IPS-11a (cell line): ENCODE data around the gene COX7C.
"Not testable (repeated sequence)": the region's sequence is repeated elsewhere in the genome, so short reads cannot be mapped to it uniquely, and the experiment has no call there.

Experiments
- H3K4me3 ChIP-seq: one replicate; pipeline ENCODE4 v1.5.1; 2013; ENCODE audit warnings: low read depth, low read length, control low read depth

Gene COX7C, protein sequence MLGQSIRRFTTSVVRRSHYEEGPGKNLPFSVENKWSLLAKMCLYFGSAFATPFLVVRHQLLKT

DNA sequence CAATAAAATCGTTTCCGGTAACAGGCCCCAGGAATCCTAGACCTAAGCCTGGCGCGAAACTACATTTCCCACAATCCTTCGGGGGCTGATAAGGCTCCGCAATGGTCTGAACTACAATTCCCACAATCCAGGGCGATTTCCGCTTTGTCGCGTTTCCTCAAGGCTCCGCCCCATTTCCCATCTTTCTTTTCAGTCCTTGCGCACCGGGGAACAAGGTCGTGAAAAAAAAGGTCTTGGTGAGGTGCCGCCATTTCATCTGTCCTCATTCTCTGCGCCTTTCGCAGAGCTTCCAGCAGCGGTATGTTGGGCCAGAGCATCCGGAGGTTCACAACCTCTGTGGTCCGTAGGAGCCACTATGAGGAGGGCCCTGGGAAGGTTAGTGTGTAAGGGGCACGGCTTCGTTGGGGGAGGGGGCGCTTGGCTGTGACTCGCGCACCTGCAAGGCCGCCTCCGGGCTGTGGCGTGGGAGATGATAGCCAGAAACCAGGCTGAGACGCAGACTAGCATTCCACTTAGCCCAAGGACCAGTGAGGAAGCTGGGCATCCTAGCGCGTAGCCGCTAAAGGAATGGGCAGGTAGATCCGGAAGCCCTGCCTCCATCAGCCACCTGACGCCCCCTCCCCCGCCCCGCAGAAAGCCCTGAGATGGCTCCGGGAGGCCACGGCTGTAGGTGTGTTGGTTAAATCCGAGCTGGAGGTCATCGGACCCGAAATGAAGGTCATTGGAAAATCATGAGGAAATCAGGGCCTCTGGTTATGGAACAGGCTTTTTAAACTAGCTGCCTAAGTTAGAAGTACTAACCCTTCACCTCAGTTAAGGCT, at the start of gene COX7C:
Gene COX7C (plus strand): TSS at position 186 of the 821 bp plus-strand sequence. CDS start 115 bp downstream, at position 301.
- H3K4me3 ChIP-seq: peak within 1 kb of the TSS; percentile 98

DNA sequence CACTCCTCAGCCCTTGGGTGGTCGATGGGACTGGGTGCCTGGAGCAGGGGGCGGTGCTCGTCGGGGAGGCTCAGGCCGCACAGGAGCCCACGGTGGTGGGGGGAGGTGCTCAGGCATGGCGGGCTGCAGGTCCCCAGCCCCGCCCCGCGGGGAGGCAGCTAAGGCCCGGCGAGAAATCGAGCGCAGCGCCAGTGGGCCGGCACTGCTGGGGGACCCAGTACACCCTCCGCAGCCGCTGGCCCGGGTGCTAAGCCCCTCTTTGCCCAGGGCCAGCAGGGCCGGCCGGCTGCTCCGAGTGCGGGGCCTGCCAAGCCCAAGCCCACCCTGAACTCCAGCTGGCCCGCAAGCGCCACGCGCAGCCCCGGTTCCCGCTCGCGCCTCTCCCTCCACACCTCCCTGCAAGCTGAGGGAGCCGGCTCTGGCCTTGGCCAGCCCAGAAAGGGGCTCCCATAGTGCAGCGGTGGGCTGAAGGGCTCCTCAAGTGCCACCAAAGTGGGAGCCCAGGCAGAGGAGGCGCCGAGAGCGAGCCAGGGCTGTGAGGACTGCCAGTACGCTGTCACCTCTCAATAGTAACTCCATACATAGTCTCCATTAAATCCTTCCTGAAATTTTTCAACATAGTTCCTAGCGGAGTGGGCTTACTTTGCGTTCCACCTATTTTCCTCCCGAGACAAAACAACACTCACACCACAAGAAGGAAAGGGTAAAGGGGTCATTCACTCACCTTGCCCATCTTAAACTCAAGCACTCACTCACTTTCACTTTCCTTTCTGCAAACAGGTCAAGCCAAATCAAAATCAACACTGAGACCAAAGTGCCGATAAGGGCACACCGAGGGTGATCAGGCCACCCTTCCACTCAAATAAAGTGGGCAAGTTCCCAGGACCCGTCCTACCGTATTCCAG, 48.0 kb upstream of the COX7C start:
- H3K4me3 ChIP-seq: not testable (repeated sequence)

DNA sequence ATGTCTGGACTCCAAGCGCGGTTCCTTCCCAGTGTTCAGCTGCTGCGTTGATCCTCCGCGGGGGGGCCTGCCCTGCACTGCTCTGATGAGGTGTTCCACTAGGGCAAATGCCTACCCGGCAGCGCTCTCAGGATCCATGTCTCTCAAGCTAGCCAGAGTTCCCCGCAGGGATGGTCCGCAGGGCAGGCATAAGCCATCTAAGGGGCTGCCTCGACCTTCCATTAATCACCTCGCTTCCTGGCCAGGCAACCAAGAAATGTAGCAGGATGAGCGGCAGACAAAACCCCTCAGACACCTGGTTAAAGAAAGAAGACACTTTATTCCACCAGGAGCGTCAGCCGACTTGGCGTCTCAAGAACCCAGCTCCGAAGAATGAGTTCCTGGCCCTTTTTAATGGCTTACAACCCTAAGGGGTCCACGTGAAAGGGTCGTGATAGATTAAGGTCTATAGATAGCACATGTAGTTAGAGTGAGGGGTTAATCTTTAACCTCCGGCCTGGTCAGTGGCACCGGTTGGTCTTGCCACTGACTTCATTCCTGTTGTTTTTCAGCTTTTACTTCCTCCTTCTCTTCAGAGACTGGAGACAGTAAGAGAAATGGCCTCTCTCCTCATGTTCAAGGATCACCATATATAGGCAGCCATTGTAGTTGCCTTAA, 47.2 kb upstream of the COX7C start:
- H3K4me3 ChIP-seq: no peak overlapping the region

DNA sequence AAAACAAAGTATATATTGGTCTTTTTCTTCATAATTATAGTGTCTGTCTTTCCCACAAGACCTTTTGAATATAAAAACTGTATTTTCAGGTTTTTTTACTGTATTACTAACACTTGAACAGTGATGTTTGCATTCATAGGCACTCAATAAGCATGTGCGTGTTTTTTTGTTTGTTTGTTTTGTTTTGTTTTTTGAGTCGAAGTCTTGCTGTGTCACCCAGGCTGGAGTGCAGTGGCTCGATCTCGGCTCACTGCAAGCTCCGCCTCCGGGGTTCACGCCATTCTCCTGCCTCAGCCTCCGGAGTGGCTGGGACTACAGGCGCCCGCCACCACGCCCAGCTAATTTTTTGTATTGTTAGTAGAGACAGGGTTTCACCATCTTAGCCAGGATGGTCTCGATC, 46.6 kb upstream of the COX7C start:
- not testable (repeated sequence) for H3K4me3 ChIP-seq

DNA sequence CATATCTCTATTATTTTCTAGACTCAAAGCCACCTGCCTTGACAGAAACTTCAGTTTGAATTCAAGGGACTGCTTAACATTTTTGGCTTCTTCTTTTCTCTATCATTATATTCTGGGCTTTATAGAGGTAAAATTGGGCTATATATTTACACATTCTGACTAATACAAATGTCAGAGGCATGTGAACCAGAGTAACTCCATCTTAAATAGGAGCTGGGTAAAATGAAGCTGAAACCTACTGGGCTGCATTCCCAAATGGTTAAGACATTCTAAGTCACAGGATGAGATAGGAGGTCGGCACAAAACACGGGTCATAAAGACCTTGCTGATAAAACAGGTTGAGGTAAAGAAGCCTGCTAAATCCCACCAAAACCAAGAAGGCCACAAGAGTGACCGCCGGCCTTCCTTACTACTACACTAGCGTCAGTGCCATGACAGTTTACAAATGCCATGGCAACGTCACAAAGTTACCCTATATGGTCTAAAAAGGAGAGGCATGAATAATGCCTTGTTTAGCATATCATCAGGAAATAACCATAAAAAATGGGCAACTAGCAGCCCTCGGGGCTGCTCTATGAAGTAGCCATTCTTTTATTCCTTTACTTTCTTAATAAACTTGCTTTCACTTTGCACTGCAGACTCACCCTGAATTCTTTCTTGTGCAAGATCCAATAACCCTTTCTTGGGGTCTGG, 44.8 kb upstream of the COX7C start:
- no peak overlapping the region for H3K4me3 ChIP-seq

DNA sequence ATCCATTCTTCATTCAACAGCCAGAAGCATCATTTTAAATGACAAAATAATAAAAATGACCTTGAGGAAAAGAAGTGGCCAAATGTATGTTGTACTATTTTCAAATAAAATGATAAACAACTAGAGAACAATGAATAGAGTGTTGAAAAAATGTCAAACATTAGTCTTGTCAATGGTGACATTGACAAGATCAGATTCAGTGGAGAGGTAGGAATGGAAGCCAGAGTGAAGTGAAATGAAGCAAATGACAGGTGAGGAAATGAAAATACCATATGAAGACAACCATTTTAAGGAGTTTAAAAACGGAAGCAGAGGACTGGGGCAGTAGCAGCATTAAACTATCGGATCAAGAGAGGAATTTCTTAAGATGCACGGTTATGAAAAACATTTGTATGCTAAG, 38.2 kb upstream of the COX7C start:
- no peak overlapping the region for H3K4me3 ChIP-seq

DNA sequence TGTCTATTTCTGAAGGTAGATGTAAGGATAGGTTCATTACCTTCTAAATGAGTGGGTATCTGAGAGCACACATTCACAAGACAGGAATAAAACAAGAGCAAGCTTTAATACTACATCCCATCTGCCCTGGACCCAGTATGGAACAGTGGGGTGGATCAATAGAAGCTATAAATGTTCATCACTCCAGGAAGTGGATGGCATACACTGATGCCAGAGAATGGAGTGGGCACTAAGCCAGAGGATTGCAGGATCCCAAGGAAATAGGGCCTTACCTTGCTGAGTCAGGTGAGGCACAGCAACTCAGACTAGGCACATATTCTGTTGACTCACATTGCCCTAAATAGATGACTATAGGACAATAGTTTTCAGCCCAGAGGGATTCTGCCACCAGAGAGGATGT, 21.3 kb upstream of the COX7C start:
- H3K4me3 ChIP-seq: no peak overlapping the region

DNA sequence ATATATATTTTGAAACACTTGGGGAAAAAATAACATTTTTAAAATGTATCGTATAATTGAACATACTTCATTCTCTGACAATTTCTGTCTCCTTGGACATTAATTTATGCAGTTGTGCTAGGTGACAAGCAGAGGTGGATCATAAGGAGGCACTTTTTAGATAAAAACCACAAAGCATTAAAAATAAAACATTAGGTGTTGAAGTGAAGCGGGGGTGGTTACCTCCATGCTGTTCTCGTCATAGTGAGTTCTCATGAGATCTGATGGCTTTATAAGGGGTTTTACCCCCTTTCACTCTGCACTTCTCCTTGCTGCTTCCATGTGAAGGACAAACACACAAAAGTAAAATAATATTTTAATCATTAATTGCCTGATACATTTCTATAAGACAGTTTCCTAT, 11.9 kb upstream of the COX7C start:
- H3K4me3 ChIP-seq: no peak overlapping the region

DNA sequence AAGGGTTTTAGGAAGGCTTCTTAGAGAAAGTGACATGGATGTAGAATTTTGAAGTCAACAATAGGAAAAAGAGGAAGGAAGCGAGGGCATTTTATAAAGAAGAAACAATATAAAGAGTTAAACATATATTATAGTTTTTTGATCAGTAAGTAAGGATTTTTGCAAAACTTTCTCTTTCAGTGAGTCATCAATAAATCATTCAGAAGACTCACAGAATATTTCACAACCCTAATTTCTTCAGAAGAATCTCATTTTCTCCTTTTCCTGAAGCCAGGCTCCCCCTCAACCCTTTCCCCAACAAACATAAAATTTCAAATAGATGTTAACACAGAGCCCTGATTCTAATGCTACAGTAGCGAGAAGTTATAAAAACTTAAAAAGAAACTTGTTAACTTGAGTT, 4.3 kb upstream of the COX7C start:
- H3K4me3 ChIP-seq: no peak overlapping the region

DNA sequence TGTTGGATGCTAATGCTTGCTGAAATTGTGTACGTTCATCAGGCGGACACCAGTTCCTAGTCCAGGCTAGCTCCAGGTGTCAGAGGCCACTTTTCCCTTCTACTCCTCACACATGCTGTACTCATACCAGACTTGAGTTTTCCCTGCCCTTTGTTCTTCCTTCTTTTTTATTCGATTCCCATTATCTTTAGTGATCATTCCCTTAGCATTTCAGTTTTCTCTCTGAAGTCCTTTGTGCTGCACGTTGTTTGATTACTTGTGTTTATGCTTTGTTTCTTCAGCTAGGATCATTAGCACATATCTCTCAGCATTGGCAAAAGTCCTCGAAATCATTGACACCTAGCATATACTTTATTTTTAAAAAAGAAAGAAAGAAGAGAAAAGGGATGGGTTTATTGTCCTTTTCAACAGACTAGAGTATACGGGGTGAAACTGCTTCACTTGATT, 409 bp upstream of the COX7C start:
- H3K4me3 ChIP-seq: no peak overlapping the region

DNA sequence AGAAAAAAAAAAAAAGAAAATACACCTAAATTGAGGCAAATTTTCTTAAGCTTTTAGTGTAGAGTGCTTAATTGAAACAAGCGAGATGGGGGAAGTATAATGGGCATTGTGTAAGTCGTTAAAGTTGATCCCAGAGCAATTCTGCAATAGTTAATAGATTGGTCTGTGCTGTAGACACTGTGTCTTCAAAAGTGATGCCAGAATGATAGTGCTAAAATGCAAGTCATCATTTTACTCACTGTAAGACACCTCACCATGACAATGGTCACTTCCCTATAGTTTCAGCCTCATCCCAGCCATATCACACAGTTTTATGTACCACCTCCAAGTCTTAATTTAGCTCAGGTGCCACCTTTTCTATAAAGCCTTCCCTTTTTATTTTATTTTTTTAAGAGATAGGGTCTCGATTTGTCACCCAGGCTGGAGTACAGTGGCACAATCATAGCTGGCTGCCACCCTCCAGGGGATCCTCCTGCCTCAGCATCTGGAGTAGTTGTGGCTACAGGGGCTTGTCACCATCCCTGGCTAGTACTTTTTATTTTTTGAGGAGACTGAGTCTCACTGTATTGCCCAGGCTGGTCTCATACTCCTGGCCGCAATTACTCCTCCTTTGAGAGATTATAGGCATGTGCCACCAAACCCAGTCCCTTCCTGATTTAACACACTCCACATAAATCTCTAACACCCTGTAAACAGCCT, 6.2 kb downstream of the COX7C start:
- no peak overlapping the region for H3K4me3 ChIP-seq

DNA sequence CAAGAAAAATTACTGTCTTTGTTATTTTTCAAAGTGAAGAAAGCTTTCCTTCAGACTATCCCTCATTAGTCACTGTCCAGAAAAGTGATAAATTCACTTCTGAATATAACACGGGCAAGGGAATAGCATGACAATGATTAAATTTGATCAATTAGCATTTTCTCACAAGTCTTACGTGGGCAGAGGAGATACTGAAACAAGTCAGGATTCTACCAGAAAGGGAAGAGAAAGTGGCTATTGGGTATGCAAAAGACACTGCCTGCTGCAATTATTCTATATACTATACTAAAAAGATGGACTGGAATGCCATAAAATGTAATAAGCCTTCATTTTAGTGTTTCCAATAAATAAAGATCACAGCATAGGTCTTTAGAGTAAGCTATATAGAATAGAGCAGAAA, 7.4 kb downstream of the COX7C start:
- no peak overlapping the region for H3K4me3 ChIP-seq

DNA sequence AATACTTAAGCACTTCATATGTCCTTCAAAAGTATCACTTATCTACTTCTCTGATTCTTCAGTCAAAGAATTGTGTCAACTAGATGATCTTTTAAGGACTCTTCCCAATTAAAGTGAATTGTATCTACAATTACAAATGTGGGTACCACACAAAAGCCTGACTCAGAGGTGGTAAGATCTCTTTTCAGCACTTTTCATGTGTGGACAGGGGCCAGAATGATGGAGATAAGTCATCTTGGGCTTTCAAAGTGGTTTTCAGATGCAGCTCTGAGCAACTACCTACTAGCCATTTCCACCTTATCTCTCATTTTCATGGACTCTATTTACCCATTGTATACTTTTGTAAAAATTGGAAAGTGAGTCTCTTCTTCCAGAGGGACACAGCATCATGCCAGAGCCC, 8.4 kb downstream of the COX7C start:
- no peak overlapping the region for H3K4me3 ChIP-seq

DNA sequence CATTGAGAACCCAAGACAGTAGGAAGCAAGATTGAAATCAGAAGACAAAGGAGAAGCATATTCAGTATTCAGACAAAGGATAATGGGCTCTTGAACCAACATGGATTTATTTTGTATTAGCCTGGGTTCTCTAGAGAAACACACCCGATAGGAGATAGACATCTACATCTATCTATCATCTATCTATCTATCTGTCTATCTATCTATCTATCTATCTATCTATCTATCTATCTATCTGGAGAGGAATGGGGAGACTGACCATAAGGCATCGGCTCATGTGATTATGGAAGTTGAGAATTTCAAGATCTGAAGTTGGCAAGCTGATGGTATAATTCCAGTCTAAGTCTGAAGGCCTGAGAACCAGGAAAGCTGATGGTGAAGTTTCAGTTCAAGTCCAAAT, 13.4 kb downstream of the COX7C start:
- H3K4me3 ChIP-seq: no peak overlapping the region

DNA sequence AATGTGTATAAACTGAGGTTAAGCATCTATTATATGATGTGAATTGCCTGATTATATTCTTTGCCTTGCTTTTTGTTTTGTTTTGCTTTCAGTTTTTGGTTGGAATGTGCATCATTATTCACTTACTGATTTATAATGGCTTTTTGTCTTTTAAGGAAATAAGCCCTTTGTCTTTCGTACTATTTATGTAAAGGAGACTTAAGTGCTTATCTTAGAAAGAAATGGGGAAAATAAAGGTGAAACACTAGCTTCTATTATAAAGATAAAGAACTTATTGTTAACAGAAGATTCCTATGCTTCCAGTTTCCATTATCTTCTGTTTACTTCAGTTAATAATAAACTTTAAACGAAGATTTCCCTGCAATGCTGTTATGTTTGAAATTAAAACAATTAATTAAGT, 23.3 kb downstream of the COX7C start:
- no peak overlapping the region for H3K4me3 ChIP-seq

DNA sequence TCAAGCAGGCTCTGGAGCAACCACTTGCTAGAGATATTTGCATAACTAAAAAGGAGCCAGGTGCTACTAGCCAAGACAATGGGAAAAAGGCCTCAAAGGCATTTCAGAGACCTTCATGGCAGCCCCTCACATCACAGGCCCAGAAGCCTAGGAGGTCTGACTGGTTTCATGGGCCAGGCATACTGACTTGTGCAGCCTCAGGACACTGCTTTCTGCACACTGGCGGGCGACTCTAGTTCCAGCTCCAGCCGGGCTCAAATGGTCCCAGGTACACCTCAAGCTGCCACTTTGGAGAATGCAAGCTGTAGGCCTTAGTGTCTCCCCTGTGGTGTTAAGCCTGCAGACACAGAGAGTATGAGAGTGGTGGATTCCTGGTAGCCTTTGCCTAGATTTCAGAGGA, 27.1 kb downstream of the COX7C start:
- no peak overlapping the region for H3K4me3 ChIP-seq

DNA sequence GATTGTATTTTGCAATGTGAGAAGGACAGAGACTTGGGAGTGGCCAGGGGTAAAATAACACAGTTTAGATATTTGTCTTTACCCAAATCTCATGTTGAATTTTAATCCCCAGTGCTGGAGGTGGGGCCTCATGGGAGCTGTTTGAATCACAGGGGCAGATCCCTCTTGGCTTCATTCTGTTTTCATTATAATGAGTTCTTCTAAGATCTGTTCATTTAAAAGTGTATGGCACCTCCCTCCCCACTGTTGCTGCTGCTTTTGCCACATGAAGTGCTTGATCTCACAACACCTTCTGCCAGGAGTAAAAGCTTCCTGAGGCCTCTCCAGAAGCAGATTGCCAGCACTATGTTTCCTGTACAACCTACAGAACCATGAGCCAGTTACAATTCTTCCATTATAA, 28.1 kb downstream of the COX7C start:
- H3K4me3 ChIP-seq: no peak overlapping the region

DNA sequence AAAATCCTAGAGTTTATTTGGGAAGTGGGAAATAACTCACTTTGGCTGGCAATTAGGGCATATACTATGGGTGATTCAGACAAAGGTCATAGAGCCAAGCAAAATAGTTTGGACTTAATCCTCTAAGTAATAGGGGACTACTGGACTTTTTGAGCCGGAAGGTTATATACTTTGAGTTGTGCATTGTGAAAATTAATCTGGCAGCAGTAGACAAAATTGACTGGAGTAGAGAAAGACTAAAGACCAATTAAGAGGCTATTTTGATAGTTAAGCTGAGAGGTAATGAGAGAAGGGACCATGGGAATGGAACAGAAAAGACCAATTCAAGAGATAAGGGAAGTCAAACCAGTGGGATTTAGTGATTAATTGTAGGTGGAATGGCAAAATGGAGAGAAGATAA, 28.9 kb downstream of the COX7C start:
- H3K4me3 ChIP-seq: no peak overlapping the region

DNA sequence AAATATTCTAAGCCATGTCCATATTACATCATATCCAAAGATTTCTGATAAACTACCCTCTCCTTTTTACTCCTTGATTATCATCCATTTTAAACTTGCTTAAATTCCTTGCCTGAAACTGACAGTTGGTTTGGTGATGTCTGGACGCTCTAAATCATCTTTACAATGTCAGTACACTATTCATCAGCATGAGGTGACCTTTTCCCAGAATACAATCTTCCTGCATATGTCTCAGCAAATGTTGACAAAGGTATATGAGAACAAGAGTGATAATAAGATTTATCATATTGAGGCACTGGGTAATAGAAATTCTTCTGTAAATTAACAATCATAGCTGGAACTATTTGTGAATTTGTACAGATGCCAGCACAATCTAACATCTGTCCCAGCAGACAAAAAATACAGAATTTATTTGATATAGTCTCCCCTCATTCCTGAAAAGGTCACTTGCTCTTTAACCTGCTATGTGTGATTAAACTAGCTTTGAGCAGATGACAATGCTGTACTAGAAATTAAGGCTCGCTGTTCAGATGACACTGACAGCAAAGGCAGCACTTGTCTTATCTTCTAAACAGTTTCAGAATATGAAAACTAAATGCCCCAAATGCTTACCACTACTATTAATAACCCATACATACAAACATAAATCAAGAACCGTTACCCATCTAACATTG, 32.2 kb downstream of the COX7C start:
- no peak overlapping the region for H3K4me3 ChIP-seq

DNA sequence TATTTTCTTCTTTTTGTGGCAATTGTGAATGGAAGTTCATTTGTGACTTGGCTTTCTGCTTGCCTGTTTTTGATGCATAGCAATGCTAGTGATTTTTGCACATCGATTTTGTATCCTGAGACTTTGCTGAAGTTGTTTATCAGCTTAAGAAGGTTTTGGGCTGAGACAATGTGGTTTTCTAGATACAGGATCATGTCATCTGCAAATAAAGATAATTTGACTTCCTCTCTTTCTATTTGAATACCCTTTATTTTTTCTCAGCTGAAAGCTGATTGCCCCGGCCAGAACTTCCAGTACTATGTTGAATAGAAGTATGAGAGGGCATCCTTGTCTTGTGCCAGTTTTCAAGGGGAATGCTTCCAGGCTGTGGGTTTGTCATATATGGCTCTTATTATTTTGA, 43.0 kb downstream of the COX7C start:
- not testable (repeated sequence) for H3K4me3 ChIP-seq
